ENCODE results near the gene RPA1.

- TF ChIP-seq EZH2 (IDR thresholded peaks at IDR 0.05; ENCODE audit: insufficient read depth, low read length) = no peak
- no peak for TF ChIP-seq CTCF (IDR thresholded peaks at IDR 0.05; ENCODE audit: insufficient read depth, low read depth, low read length)
Observed at GRCh38 chr17:1880851-1881630, 51.2 kb downstream of the RPA1 start.

All from astrocyte (in vitro differentiated cells and primary cell).